Endothelial cell of umbilical vein (primary cell): Measurements from ENCODE around the gene CCDC106. TPM values are rescaled to one million over a fixed set of nuclear protein-coding genes. Genes with fewer than 3 reads are reported as not detected.

Experiments
- BruUV-seq: library from RNA; stranded (reverse); fragments of 400-500 nt; replicated peaks from 2 replicates; lab custom pipeline; 2021; lab: Mats Ljungman, UMichigan
- CTCF ChIA-PET: fragments of 300-600, 350-600 bp; sonication (Branson Sonifier 250); formaldehyde crosslinking; loops from one replicate; lab custom pipeline; 2021; ENCODE audit warnings: antibody characterized with exemption, inconsistent platforms; lab: Charles Lee
- POLR2A ChIA-PET: fragments of 300-600, 350-600 bp; sonication (Branson Sonifier 250); formaldehyde crosslinking; loops from one replicate; lab custom pipeline; 2021; ENCODE audit warnings: antibody characterized with exemption, inconsistent platforms; lab: Charles Lee
- DNase-seq: peaks from one replicate; pipeline ENCODE4 v3.0.0-alpha.2; 2011; ENCODE audit warnings: low read depth, low spot score
- FAIRE-seq: peaks from 2 replicates; lab custom pipeline; 2011; peaks lifted over from hg19 to GRCh38; lab: Jason Lieb, UNC
- H2AFZ ChIP-seq: 2 replicates; pipeline ENCODE4 v1.6.0; 2012; ENCODE audit warnings: low read depth, low read length, control low read depth, inconsistent platforms
- H3K27ac ChIP-seq: 2 replicates; pipeline ENCODE4 v1.5.1; 2011; ENCODE audit warnings: low read depth, mild to moderate bottlenecking, control low read depth, low read length, moderate library complexity; ENCODE audit not compliant: insufficient read depth
- H3K27me3 ChIP-seq, 2 experiments: 2 replicates each; pipeline versions ENCODE4 v1.6.0 to v1.6.1; 2011; ENCODE audit warnings: low read length in 2 of 2, mixed read lengths in 1 of 2; ENCODE audit not compliant: control insufficient read depth in 2 of 2, insufficient read depth in 2 of 2
- H3K36me3 ChIP-seq, 2 experiments: 2 replicates in 1 of 2; 3 replicates in 1 of 2; pipeline ENCODE4 v1.5.1; 2011; ENCODE audit warnings: low read length in 2 of 2, mild to moderate bottlenecking in 1 of 2, moderate library complexity in 1 of 2; ENCODE audit not compliant: control insufficient read depth in 2 of 2, insufficient read depth in 2 of 2; ENCODE audit errors: extremely low read depth in 1 of 2
- H3K4me1 ChIP-seq: 3 replicates; pipeline ENCODE4 v1.5.1; 2011; ENCODE audit warnings: mild to moderate bottlenecking, low read length; ENCODE audit not compliant: control insufficient read depth, insufficient read depth; ENCODE audit errors: extremely low read depth
- H3K4me2 ChIP-seq: 2 replicates; pipeline ENCODE4 v1.6.1; 2011; ENCODE audit warnings: low read length, control low read depth, mixed read lengths; ENCODE audit not compliant: insufficient read depth
- H3K4me3 ChIP-seq, 3 experiments: fragments of 200-600 bp in 1 of 3; sonication (generic), shearing (Covaris generic) in 1 of 3; replicated peaks in 1 of 3; 2 replicates each; pipeline ENCODE4 v1.5.1; 2011 to 2016; ENCODE audit warnings: control low read depth in 3 of 3, low read length in 3 of 3, mild to moderate bottlenecking in 2 of 3, inconsistent platforms in 1 of 3, low read depth in 1 of 3, moderate library complexity in 1 of 3; ENCODE audit not compliant: insufficient read depth in 1 of 3
- H3K79me2 ChIP-seq: 2 replicates; pipeline ENCODE4 v1.6.0; 2012; ENCODE audit warnings: low read length, inconsistent platforms; ENCODE audit not compliant: control insufficient read depth, insufficient read depth
- H3K9ac ChIP-seq: replicated peaks from 2 replicates; pipeline ENCODE3; 2011; ENCODE audit warnings: low read length, control low read depth; ENCODE audit not compliant: insufficient read depth; ENCODE audit errors: extremely low read depth
- H3K9me1 ChIP-seq: replicated peaks from 3 replicates; pipeline ENCODE4 v1.6.0; 2011; ENCODE audit warnings: mild to moderate bottlenecking, low read length; ENCODE audit not compliant: control insufficient read depth, insufficient read depth; ENCODE audit errors: extremely low read depth
- H3K9me3 ChIP-seq: replicated peaks from 2 replicates; pipeline ENCODE4 v1.5.1; 2012; ENCODE audit warnings: low read length, inconsistent platforms; ENCODE audit not compliant: control insufficient read depth, insufficient read depth
- H4K20me1 ChIP-seq: replicated peaks from 2 replicates; pipeline ENCODE3; 2011; ENCODE audit warnings: mild to moderate bottlenecking, low read length; ENCODE audit not compliant: control insufficient read depth, insufficient read depth; ENCODE audit errors: extremely low read depth
- EZH2 ChIP-seq: IDR thresholded peaks from 2 replicates; pipeline ENCODE4 v1.6.1; 2012; ENCODE audit warnings: borderline replicate concordance, low read depth, mild to moderate bottlenecking, moderate library complexity, low read length, inconsistent platforms; ENCODE audit not compliant: severe bottlenecking
- FOS ChIP-seq: IDR thresholded peaks from 2 replicates; pipeline ENCODE4 v1.6.1; 2011; ENCODE audit warnings: mild to moderate bottlenecking, low read length, moderate library complexity, borderline replicate concordance; ENCODE audit not compliant: insufficient read depth
- GATA2 ChIP-seq: IDR thresholded peaks from 2 replicates; pipeline ENCODE4 v1.7.0; 2011; ENCODE audit warnings: low read depth, mild to moderate bottlenecking, moderate library complexity, mixed read lengths, low read length; ENCODE audit not compliant: insufficient read length, insufficient read depth
- JUN ChIP-seq: IDR thresholded peaks from 2 replicates; pipeline ENCODE4 v1.6.1; 2011; ENCODE audit warnings: borderline replicate concordance, low read depth; ENCODE audit not compliant: insufficient read length, insufficient read depth
- MYC ChIP-seq: IDR thresholded peaks from one replicate; pipeline ENCODE4 v1.6.1; 2011; ENCODE audit warnings: mild to moderate bottlenecking, low read depth, low read length
- POLR2A ChIP-seq: IDR thresholded peaks from 2 replicates; pipeline ENCODE4 v1.6.1; 2012; ENCODE audit warnings: low read depth, mild to moderate bottlenecking, control low read depth, low read length
- POLR2AphosphoS5 ChIP-seq: IDR thresholded peaks from 2 replicates; pipeline ENCODE4 v1.6.1; 2012; ENCODE audit warnings: low read depth, mild to moderate bottlenecking, control low read depth, low read length, moderate library complexity; ENCODE audit not compliant: insufficient read depth
- dilution Hi-C: fragments of 300-500 bp; cut with MboI; formaldehyde crosslinking; loops from one replicate; pipeline ENCODE4 v1.15.0; 2019; ENCODE audit warnings: low sequenced_read_pairs; ENCODE audit not compliant: extremely low pct_ligation_motif_present
- intact Hi-C: fragments of 100-400 bp; cut with micrococcal nuclease; formaldehyde crosslinking; loops from one replicate; pipeline ENCODE4 v1.10.0; 2022
- polyA plus RNA-seq, 4 experiments: library from polyadenylated mRNA; depleted of rRNA in 3 of 4; stranded (reverse) in 3 of 4; unstranded in 1 of 4; fragments of >200 nt; gene quantifications; 2 replicates each; pipeline versions ENCODE4 v1.2.1 to v1.2.3, GENCODE V29; 2011 to 2012; ENCODE audit warnings: missing spikeins in 1 of 4
- total RNA-seq: library from RNA; stranded (reverse); gene quantifications from 2 replicates; pipeline ENCODE4 v1.2.3, GENCODE V29; 2021
- TF ChIP-seq, protein P1 (sequence below), 2 donors: IDR thresholded peaks; 1 replicate in 1 of 2; 2 replicates in 1 of 2; pipeline ENCODE4 v1.5.1; 2011; ENCODE audit warnings: low read length in 2 of 2, mild to moderate bottlenecking in 2 of 2, moderate library complexity in 2 of 2, control low read depth in 1 of 2, inconsistent platforms in 1 of 2, low read depth in 1 of 2; ENCODE audit not compliant: insufficient read depth in 1 of 2; ENCODE audit errors: extremely low read depth in 1 of 2
- TF ChIP-seq, protein P2 (sequence below): IDR thresholded peaks from 2 replicates; pipeline ENCODE4 v1.6.1; 2011; ENCODE audit not compliant: insufficient read depth, insufficient read length

CCDC106 gene
- total and polyA plus RNA-seq, 2 donors (not counting 3 experiments of a cell fraction or from before 2014, with no cell fraction given) = 11.8 to 12.0 TPM

DNA sequence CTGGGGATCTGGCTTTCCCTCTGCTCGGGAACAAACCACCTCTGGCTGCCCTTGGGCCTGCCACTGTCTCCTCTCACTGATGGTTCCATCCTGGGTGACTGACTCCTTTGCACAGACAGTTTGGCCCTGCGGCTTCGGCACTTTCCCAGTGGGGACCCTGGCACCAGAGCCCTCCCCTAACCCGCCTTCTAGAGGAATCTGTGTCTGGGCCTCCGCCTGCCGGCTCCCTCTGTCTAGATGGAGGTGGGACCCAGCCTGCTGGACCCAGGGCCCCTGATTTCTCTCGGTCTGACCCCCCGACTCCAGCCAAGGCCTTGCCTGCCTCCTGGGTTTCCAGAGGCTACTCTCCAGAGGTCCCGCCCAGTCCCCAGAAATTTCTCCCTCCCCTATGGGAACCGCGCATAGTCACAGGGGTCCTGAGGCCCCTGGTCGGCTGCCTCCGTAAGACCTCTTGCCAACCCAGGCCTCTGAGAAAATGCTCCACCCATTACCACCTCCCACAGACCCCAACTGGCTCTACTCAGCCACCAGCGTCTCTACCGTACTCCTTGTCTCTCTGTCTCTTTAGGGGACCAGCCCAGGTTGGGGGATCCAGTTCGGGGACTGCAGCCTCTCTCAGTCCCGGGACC lies 2.7 kb downstream of the CCDC106 start:
- dilution Hi-C loops = no loop called here
- H3K27ac ChIP-seq = no peak overlapping the region
- CTCF ChIA-PET = no interaction called here
- peaks cover 13% of the 10 kb centered on the region for H3K4me1 ChIP-seq
- DNase-seq (no peak), FAIRE-seq (no peak)
- BruUV-seq = no TSS peak
- intact Hi-C loops = loop anchor here (10.0 kb wide), 3 partner anchors 316 to 1186 kb away; partner anchors contain the start of genes KMT5C, LENG9 and ZNF787
- H3K27me3 ChIP-seq = no peaks in the 10 kb centered on the region
- no peak overlapping the region for H3K4me2 ChIP-seq
- TF ChIP-seq GATA2 (no peak), MYC (no peak), EZH2 (no peak)
- H3K79me2 ChIP-seq = peaks cover 7% of the 10 kb centered on the region
- H3K9me1 ChIP-seq = no peaks in the 10 kb centered on the region
- H4K20me1 ChIP-seq = no peaks in the 10 kb centered on the region
- H3K36me3 ChIP-seq = peaks cover 0 to 1% of the 10 kb centered on the region in 2 experiments
- no peak overlapping the region for H3K4me3 ChIP-seq
- no peaks in the 10 kb centered on the region for H3K9me3 ChIP-seq
- POLR2A ChIA-PET = no interaction called here
- H3K9ac ChIP-seq = no peak overlapping the region
- no peak overlapping the region for H2AFZ ChIP-seq

DNA sequence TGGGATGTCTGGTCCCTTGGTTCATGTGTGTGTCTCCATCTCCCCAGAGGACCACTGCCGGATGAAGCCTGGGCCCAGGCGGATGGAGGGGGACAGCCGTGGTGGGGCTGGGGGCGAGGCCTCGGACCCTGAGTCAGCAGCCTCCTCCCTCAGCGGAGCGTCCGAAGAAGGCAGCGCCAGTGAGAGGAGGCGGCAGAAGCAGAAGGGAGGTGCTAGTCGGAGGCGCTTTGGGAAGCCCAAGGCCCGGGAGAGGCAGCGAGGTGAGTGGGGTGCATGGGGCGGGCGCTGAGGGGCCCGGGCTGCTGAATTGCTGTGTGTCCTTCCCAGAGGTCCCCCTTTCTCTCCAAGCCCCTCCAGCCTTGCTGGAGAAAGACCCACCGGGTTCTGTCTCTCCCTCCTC lies 3.2 kb downstream of the CCDC106 start:
- Histone ChIP-seq H3K9me3 (no peaks in the 10 kb centered on the region), H3K9ac (no peak overlapping the region), H3K9me1 (no peaks in the 10 kb centered on the region), H3K4me1 (peaks cover 15% of the 10 kb centered on the region), H4K20me1 (peaks cover 2% of the 10 kb centered on the region), H3K4me3 (no peak overlapping the region), H3K79me2 (peaks cover 12% of the 10 kb centered on the region), H3K4me2 (no peak overlapping the region), H3K27me3 (no peaks in the 10 kb centered on the region), H3K27ac (no peak overlapping the region), H2AFZ (no peak overlapping the region), H3K36me3 (peaks cover 0 to 1% of the 10 kb centered on the region in 2 experiments)
- DNase-seq (no peak), FAIRE-seq (no peak)
- TF ChIP-seq, protein P1, sequence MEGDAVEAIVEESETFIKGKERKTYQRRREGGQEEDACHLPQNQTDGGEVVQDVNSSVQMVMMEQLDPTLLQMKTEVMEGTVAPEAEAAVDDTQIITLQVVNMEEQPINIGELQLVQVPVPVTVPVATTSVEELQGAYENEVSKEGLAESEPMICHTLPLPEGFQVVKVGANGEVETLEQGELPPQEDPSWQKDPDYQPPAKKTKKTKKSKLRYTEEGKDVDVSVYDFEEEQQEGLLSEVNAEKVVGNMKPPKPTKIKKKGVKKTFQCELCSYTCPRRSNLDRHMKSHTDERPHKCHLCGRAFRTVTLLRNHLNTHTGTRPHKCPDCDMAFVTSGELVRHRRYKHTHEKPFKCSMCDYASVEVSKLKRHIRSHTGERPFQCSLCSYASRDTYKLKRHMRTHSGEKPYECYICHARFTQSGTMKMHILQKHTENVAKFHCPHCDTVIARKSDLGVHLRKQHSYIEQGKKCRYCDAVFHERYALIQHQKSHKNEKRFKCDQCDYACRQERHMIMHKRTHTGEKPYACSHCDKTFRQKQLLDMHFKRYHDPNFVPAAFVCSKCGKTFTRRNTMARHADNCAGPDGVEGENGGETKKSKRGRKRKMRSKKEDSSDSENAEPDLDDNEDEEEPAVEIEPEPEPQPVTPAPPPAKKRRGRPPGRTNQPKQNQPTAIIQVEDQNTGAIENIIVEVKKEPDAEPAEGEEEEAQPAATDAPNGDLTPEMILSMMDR (IDR thresholded peaks at IDR 0.05; ENCODE audit: extremely low read depth in 1 of 2, insufficient read depth in 1 of 2, low read depth in 1 of 2, low read length in 2 of 2) = no peak
- TF ChIP-seq POLR2AphosphoS5 (no peak), POLR2A (no peak), FOS (no peak), MYC (no peak), JUN (no peak), GATA2 (no peak), EZH2 (no peak)
- TF ChIP-seq, protein P2, sequence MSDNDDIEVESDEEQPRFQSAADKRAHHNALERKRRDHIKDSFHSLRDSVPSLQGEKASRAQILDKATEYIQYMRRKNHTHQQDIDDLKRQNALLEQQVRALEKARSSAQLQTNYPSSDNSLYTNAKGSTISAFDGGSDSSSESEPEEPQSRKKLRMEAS = no peak
- ChIA-PET POLR2A (no interaction called here), CTCF (no interaction called here)
- no TSS peak for BruUV-seq
- intact Hi-C loops = loop anchor here (10.0 kb wide), 3 partner anchors 316 to 1186 kb away; partner anchors contain the start of genes KMT5C, LENG9 and ZNF787
- dilution Hi-C loops = no loop called here
